Measurements from ENCODE around the gene KLLN.
"Not testable (repeated sequence)": the region's sequence is repeated elsewhere in the genome, so short reads cannot be mapped to it uniquely, and the experiment has no call there.

The KLLN gene

DNA sequence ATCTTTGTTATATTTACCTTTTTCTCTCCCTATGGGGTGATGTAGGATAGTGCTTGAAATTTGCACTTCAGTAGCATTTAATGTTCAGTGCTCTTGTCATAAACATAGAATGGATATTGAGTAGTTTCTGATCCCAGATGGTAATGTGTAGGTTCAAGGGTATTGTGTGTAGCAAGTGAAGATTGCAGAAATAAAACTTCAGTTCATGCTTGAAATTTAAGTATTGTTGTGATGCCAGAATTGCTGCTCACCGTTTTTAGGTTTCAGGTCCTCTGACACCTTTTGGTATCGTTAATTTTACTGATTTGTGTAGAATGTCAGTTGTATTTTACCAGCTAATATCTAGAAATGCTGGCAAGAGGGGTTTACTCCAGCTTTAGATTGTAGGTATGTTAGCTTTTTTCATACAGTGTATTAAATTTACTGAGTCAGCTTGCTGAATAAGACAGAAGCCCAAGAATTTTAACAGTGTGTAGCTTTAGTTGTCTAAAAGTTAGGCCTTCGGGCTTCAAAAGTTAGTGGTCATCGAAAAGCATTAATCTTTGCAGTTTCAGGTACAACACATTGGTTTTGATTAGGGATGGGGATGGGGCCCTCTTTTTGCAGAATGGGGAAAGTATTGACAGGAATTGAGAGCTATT lies 2.0 kb upstream of the KLLN start:
- TF ChIP-seq, protein P1, sequence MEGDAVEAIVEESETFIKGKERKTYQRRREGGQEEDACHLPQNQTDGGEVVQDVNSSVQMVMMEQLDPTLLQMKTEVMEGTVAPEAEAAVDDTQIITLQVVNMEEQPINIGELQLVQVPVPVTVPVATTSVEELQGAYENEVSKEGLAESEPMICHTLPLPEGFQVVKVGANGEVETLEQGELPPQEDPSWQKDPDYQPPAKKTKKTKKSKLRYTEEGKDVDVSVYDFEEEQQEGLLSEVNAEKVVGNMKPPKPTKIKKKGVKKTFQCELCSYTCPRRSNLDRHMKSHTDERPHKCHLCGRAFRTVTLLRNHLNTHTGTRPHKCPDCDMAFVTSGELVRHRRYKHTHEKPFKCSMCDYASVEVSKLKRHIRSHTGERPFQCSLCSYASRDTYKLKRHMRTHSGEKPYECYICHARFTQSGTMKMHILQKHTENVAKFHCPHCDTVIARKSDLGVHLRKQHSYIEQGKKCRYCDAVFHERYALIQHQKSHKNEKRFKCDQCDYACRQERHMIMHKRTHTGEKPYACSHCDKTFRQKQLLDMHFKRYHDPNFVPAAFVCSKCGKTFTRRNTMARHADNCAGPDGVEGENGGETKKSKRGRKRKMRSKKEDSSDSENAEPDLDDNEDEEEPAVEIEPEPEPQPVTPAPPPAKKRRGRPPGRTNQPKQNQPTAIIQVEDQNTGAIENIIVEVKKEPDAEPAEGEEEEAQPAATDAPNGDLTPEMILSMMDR (conservative IDR thresholded peaks at IDR 0.05; ENCODE audit: low read length): no peak
- no peak for DNase-seq (ENCODE audit: low read depth)
- peak overlapping the region; percentile 85 for H3K4me3 ChIP-seq (ENCODE audit: low read length)

DNA sequence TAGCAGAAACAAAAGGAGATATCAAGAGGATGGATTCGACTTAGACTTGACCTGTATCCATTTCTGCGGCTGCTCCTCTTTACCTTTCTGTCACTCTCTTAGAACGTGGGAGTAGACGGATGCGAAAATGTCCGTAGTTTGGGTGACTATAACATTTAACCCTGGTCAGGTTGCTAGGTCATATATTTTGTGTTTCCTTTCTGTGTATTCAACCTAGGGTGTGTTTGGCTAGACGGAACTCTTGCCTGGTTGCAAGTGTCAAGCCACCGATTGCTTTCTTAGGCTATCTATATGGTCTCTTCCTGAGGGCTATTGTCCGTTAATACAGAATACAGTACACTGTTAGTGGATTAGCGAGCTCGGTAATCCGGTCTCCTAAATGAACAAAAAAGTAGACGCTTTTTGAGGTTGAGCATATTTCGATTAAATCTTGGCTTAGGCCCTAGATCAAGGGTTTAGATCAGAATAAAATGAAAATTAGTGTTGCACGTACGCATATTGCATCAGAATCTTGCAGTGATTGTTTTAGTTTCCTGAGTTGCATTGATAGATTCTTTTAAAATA lies 1.2 kb upstream of the KLLN start:
- peak overlapping the region; percentile 85 for H3K4me3 ChIP-seq (ENCODE audit: low read length)
- TF ChIP-seq, protein P1 (conservative IDR thresholded peaks at IDR 0.05; ENCODE audit: low read length): no peak
- no peak for DNase-seq (ENCODE audit: low read depth)

DNA sequence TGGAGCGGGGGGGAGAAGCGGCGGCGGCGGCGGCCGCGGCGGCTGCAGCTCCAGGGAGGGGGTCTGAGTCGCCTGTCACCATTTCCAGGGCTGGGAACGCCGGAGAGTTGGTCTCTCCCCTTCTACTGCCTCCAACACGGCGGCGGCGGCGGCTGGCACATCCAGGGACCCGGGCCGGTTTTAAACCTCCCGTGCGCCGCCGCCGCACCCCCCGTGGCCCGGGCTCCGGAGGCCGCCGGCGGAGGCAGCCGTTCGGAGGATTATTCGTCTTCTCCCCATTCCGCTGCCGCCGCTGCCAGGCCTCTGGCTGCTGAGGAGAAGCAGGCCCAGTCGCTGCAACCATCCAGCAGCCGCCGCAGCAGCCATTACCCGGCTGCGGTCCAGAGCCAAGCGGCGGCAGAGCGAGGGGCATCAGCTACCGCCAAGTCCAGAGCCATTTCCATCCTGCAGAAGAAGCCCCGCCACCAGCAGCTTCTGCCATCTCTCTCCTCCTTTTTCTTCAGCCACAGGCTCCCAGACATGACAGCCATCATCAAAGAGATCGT lies 690 bp upstream of the KLLN start:
- DNase-seq (ENCODE audit: low read depth): not testable (repeated sequence)

DNA sequence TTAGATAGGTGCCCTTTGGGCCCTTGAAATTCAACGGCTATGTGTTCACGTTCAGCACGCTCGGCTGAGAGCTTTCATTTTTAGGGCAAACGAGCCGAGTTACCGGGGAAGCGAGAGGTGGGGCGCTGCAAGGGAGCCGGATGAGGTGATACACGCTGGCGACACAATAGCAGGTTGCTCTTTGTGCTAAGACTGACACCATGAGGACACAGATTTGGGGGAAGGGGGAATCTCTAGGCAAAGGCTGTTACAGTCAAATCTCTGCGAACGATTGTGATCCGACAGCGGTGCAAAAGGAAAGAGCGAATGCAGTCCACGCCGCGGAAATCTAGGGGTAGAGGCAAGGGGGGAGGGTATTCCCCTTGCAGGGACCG lies 667 bp downstream of the KLLN start:
- TF ChIP-seq, protein P1 (conservative IDR thresholded peaks at IDR 0.05; ENCODE audit: low read length): no peak
- peak overlapping the region; percentile 97 for H3K4me3 ChIP-seq (ENCODE audit: low read length)
- DNase-seq (ENCODE audit: low read depth): no peak

More for the DNA sequence above, 690 bp upstream of the KLLN start:
- peak overlapping the region; percentile 97 for H3K4me3 ChIP-seq (ENCODE audit: low read length)

DNA sequence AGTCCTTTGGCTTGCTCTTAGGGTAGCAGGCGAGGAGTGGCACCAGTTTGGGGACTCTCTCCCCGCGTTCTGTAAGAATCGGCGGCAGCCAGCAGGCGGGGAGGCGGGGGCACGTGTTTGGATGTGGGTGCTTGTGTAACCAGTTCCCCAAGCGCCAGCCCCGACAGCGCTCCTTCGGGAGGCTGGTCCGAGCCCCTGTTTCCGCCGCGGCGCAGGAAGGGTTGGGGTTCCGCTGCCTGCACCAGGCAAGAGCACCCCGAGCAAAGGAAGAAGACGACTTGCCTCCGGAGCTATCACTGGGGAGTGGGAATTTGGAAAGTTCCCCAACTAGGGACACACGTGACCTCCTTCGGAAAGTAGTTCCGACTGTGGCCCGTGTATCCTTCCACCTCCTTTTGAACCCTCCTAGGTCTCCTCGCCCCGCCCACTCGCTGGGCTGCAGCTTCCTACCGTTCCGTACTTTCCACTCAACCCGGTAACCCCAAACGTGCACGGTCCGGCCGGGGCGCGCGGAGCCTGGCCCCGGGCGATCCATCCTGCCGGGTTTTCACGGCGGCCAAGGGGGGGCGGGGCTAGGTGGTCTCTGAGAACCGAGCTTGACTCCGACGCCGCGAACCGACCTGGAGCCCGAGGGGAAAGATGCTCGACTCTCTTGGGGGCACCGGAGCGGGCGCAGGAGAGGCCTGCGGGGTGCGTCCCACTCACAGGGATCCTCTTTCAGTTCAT lies 1.2 kb downstream of the KLLN start:
- DNase-seq (ENCODE audit: low read depth): peak; percentile 99
- peak overlapping the region; percentile 97 for H3K4me3 ChIP-seq (ENCODE audit: low read length)
- TF ChIP-seq, protein P1 (conservative IDR thresholded peaks at IDR 0.05; ENCODE audit: low read length): no peak; the same call in 1 of the 2 replicates

DNA sequence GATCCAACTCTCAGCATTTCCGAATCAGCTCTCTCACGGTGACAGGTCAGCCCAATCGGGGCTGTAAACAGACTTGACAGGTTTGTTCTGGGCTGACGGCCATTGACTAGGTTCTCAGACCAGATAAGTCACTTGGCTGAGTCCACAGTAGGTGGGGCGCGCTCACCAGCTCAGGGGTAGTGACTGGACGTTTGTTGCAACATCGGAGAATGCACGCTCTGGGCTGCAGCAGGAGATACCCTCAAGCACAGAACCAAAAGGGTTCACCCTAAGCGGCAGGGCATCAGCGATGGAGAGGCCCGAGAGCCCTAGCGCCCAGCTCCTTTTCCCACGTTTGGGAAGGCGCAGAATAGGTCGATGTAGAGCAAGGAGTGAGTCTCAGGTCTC lies 1.8 kb downstream of the KLLN start:
- TF ChIP-seq, protein P1 (conservative IDR thresholded peaks at IDR 0.05; ENCODE audit: low read length): peak; percentile 21; the same call in 1 of the 2 replicates

DNA sequence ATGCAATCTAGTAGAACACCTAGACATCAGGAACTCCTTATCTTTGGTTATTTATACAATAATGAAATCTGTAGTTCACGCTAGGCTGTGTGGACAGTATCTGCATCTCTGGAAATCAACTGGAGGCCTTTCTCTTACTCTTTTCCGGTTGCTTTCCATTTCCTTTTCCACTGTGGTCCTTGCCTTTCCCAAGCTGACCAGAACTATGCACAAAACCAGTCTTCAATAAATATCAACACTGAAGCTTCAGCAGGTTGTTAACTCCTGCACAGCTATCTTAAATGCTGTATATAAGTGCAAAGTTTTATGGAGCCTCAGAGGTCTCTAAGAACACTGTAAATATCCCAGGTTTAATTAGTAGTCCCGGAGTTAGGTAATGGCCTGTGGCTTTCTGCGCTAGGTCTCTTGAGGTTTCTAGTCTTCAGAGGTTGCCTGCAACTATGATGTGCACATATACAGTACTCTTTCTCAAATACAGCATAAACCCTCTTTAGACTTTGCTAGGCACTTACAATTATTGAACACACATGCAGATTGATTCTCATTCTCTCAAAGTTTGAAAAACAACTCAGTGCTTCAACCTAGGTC lies 2.4 kb downstream of the KLLN start:
- no peak for DNase-seq (ENCODE audit: low read depth)

More for the DNA sequence above, 1.8 kb downstream of the KLLN start:
- H3K4me3 ChIP-seq (ENCODE audit: low read length): peak overlapping the region; percentile 97
- peak; percentile 80 for DNase-seq (ENCODE audit: low read depth)

More for the DNA sequence above, 2.4 kb downstream of the KLLN start:
- TF ChIP-seq, protein P1 (conservative IDR thresholded peaks at IDR 0.05; ENCODE audit: low read length): no peak
- no peak overlapping the region for H3K4me3 ChIP-seq (ENCODE audit: low read length)
